ENCODE results near the gene C9orf43.
"Not testable (repeated sequence)": the region's sequence is repeated elsewhere in the genome, so short reads cannot be mapped to it uniquely, and the experiment has no call there.

C9orf43 gene

GRCh38 chr9:113421726-113422125 is 11.2 kb downstream of the C9orf43 start:
- DNase-seq (ENCODE audit: low spot score): no peak

GRCh38 chr9:113425072-113425471 is 14.5 kb downstream of the C9orf43 start:
- no peak for DNase-seq (ENCODE audit: low spot score)

- no peak for DNase-seq (ENCODE audit: low spot score)
These were observed 16.2 kb downstream of the C9orf43 start for GRCh38 chr9:113426701-113427100.

- no peak for DNase-seq (ENCODE audit: low spot score)
These were observed 17.1 kb downstream of the C9orf43 start for GRCh38 chr9:113427629-113428028.

- DNase-seq (ENCODE audit: low spot score): no peak
These were observed 17.6 kb downstream of the C9orf43 start for GRCh38 chr9:113428062-113428615.

- no peak for DNase-seq (ENCODE audit: low spot score)
These were observed 20.6 kb downstream of the C9orf43 start for GRCh38 chr9:113431191-113431590.

GRCh38 chr9:113436728-113437515 is 26.4 kb downstream of the C9orf43 start:
- DNase-seq (ENCODE audit: low spot score): peak; percentile 22

- not testable (repeated sequence) for DNase-seq (ENCODE audit: low spot score)
These were observed 27.2 kb downstream of the C9orf43 start for GRCh38 chr9:113437716-113438115.

GRCh38 chr9:113444736-113445135 is 34.2 kb downstream of the C9orf43 start:
- no peak for DNase-seq (ENCODE audit: low spot score)

GRCh38 chr9:113446323-113446740 is 35.8 kb downstream of the C9orf43 start:
- peak; percentile 59 for DNase-seq (ENCODE audit: low spot score)

- DNase-seq (ENCODE audit: low spot score): no peak
These were observed 38.8 kb downstream of the C9orf43 start for GRCh38 chr9:113449376-113449775.

GRCh38 chr9:113452113-113452605 is 41.6 kb downstream of the C9orf43 start:
- DNase-seq (ENCODE audit: low spot score): no peak

GRCh38 chr9:113454914-113455761 is 44.6 kb downstream of the C9orf43 start:
- peak; percentile 68 for DNase-seq (ENCODE audit: low spot score)

- DNase-seq (ENCODE audit: low spot score): no peak
These were observed 45.7 kb downstream of the C9orf43 start for GRCh38 chr9:113456235-113456634.

GRCh38 chr9:113461285-113461684 is 50.7 kb downstream of the C9orf43 start:
- no peak for DNase-seq (ENCODE audit: low spot score)

- DNase-seq (ENCODE audit: low spot score): no peak
These were observed 51.4 kb downstream of the C9orf43 start for GRCh38 chr9:113461943-113462342.

- DNase-seq (ENCODE audit: low spot score): no peak
These were observed 52.3 kb downstream of the C9orf43 start for GRCh38 chr9:113462781-113463286.

- DNase-seq (ENCODE audit: low spot score): no peak
These were observed 53.1 kb downstream of the C9orf43 start, which contains the start of gene RGS3 for GRCh38 chr9:113463418-113464285. RGS3 (plus strand) TSS chr9:113463727; CDS start chr9:113463803, 76 bp downstream.

- DNase-seq (ENCODE audit: low spot score): no peak
These were observed 53.7 kb downstream of the C9orf43 start for GRCh38 chr9:113464286-113464660.

- no peak for DNase-seq (ENCODE audit: low spot score)
These were observed 55.1 kb downstream of the C9orf43 start for GRCh38 chr9:113465599-113466140.

- no peak for DNase-seq (ENCODE audit: low spot score)
These were observed 56.6 kb downstream of the C9orf43 start for GRCh38 chr9:113467183-113467582.

Data from hepatic stellate cell (primary cell).